Progenitor cell of endocrine pancreas (in vitro differentiated cells): ENCODE data around the gene SLC6A12. TPM values are rescaled to one million over a fixed set of nuclear protein-coding genes. Genes with fewer than 3 reads are reported as not detected.
A peak's percentile ranks its signal among the peaks of the same experiment; 100 is the strongest.

Experiments
- DNase-seq: peaks from one replicate; pipeline ENCODE4 v3.0.0; 2021; ENCODE audit warnings: low spot score; ENCODE audit not compliant: unreplicated experiment
- H3K27ac Mint-ChIP-seq: 2 replicates; pipeline ENCODE4 v1.8.0; 2021; ENCODE audit warnings: mild to moderate bottlenecking, moderate library complexity, mixed read lengths
- H3K27me3 Mint-ChIP-seq: 2 replicates; pipeline ENCODE4 v1.8.0; 2021; ENCODE audit warnings: mixed read lengths
- H3K36me3 Mint-ChIP-seq: 2 replicates; pipeline ENCODE4 v1.8.0; 2022; ENCODE audit warnings: mixed read lengths; ENCODE audit not compliant: insufficient read depth
- H3K4me1 Mint-ChIP-seq: 2 replicates; pipeline ENCODE4 v1.8.0; 2021; ENCODE audit warnings: low read depth, mixed read lengths
- H3K4me3 Mint-ChIP-seq: 2 replicates; pipeline ENCODE4 v1.8.0; 2021; ENCODE audit warnings: low read depth, mild to moderate bottlenecking, moderate library complexity, mixed read lengths
- H3K9me3 Mint-ChIP-seq: 2 replicates; pipeline ENCODE4 v1.8.0; 2021; ENCODE audit warnings: low read depth, mixed read lengths
- total RNA-seq: library from RNA; stranded (reverse); gene quantifications from 2 replicates; pipeline ENCODE4 v1.2.1, GENCODE V29; 2021
- TF ChIP-seq, protein P1 (sequence below): fragments of 200-600 bp; sonication (generic); IDR thresholded peaks from one replicate; pipeline ENCODE4 v1.5.0; 2021; ENCODE audit warnings: antibody characterized with exemption, mild to moderate bottlenecking; ENCODE audit not compliant: unreplicated experiment

The SLC6A12 gene
- total RNA-seq, 1 donor from 2014 or later, result 3.1 TPM

DNA sequence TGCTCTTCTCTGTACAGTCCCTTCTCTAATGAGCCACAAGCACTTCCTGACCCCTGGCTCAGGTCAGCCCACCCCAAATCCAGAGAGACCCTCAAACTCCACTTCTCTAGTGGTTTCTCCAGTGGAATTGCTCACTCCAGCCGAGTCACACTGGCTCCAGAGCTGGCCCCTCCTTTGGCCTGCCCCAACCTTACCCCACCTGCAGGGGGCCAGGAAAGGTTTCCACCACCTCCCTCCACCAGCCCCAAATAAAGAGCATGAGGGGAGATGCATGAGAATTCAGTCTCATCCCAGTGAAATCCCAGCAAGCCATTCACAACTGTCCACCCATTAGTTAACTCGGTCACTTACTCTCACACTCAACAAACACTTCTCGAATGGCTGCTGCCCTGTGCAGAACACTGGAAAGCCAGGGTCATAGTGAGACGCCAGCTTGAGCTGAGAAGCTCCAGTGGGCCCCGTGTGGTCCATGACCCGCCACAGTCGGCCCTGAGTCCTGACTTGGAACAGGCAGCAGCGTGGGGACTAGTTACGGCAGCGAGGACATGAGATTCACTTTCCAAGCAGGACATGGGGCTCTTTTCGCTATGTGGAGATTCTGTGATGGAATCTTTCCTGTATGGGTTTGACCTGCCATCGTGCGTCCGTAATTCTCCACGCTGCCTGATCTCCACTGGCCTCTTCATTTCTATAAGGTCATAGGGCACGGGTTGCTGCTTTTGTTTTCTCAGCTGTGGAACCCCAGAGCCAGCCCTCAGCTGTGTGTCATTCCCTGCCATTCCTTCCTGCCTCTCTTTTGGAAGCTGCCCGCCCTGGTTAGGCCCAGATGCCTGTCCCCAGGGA lies 44.2 kb downstream of the SLC6A12 start:
- no peaks in the 10 kb centered on the region for H3K36me3 Mint-ChIP-seq
- DNase-seq, result no peak
- peaks cover 68% of the 10 kb centered on the region for H3K27me3 Mint-ChIP-seq
- H3K4me3 Mint-ChIP-seq, result no peak overlapping the region
- H3K27ac Mint-ChIP-seq, result no peak overlapping the region
- no peaks in the 10 kb centered on the region for H3K9me3 Mint-ChIP-seq
- H3K4me1 Mint-ChIP-seq, result peaks cover 10% of the 10 kb centered on the region
- TF ChIP-seq, protein P1, sequence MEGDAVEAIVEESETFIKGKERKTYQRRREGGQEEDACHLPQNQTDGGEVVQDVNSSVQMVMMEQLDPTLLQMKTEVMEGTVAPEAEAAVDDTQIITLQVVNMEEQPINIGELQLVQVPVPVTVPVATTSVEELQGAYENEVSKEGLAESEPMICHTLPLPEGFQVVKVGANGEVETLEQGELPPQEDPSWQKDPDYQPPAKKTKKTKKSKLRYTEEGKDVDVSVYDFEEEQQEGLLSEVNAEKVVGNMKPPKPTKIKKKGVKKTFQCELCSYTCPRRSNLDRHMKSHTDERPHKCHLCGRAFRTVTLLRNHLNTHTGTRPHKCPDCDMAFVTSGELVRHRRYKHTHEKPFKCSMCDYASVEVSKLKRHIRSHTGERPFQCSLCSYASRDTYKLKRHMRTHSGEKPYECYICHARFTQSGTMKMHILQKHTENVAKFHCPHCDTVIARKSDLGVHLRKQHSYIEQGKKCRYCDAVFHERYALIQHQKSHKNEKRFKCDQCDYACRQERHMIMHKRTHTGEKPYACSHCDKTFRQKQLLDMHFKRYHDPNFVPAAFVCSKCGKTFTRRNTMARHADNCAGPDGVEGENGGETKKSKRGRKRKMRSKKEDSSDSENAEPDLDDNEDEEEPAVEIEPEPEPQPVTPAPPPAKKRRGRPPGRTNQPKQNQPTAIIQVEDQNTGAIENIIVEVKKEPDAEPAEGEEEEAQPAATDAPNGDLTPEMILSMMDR, result peak; percentile 45

DNA sequence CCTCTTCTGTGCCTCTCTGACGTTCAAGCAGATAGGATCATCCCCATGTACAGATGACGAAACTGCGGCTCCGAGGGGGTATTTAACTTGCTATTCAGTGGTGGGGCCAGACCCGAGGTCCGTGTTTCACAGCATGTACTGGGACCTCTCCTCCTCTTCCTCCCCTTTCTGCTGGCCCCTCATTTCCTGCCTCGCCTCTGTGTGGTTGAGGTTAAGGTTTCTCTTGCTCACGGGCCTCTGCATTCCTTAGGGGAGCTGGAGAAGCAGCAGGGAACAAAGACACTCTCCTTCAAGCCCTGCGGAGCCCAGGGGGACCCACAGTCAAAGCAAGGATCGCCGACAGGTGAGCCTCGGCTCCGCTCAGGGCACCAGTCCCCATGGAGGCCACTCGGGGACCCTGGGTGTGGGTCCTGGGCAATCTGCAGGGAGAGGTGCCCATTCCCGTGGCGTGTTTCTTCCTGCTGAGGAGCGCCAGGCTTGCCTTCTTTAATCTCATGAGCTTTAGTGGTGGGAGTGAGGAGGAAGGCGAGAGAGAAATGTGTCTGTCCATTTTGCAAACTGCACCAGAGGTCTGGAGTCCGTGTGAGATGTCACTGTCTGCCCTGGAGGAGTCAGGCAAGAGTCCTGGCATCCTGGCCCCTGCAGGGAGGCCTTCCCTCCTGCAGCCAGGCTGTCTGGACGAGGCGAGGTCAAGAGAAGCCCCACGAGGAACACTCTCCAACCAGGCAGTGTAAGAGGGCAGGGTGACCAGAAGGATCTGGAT lies 45.0 kb downstream of the SLC6A12 start:
- Mint-ChIP-seq H3K4me1 (peaks cover 15% of the 10 kb centered on the region), H3K27ac (no peak overlapping the region), H3K9me3 (no peaks in the 10 kb centered on the region), H3K36me3 (no peaks in the 10 kb centered on the region), H3K27me3 (peaks cover 71% of the 10 kb centered on the region), H3K4me3 (no peak overlapping the region)
- DNase-seq, result no peak
- TF ChIP-seq, protein P1, result no peak

DNA sequence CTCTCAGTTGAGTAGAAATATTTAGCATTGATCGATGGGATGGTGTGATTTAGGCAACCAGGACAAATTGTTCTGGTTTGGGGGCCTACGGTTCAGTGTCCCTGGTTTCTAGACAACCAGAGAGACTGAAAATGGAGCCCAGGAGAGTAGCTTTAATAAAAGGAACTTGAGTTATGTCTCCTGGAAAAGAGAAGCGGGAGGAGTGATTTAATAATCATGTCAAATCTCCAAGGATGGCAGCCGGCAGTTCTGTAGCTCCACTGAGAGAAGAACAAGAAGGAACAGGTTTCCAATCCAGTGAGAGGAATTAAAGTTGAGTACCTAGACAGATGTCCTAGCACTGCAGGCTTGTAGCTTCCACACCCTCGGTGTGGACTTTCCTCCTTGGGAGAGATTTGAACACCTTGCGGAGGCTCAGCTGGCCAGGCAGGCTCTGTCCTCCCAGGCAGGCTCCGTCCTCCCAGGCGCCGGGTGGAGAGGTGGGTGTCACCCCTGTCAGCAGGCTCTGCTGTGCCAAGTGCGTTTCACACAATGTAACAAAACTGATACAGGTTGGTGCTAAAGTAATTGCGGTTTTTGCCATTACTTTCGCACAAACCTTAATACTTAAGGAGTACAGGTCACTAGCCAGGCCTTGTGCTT lies 45.9 kb downstream of the SLC6A12 start:
- no peak overlapping the region for H3K27ac Mint-ChIP-seq
- H3K4me3 Mint-ChIP-seq, result no peak overlapping the region
- H3K27me3 Mint-ChIP-seq, result peaks cover 66% of the 10 kb centered on the region
- DNase-seq, result no peak
- no peaks in the 10 kb centered on the region for H3K9me3 Mint-ChIP-seq
- TF ChIP-seq, protein P1, result no peak
- H3K36me3 Mint-ChIP-seq, result no peaks in the 10 kb centered on the region
- H3K4me1 Mint-ChIP-seq, result peaks cover 15% of the 10 kb centered on the region

DNA sequence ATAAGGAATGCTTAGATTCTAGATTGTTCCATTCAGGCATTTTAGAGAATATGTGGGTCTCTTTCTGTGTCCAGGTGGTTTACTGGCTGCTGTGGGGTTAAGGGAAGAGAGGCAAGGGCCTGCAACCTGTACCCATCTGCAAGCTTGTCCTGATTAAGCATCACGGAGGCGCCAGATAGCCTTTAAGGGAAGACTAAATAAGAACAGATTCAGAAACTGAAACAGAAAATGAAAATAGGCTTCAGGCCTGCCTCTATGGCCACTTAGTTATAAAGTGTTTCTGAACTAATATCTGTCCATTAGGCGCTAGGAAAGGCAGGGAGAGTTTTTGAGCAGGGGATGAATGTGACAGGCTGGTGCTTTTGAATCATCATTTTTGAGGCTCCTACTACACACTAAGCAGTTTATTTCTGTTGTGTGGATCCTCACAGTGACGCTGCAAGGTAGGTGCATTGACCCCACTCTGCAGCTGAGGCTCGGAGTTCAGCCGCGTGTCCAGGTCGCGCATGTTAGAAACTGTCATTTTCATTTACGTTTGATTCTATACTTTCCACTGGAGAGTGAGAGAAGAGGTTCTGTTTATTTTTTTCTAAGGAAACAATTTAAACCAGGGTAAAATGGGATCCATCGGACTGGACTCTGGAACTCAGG lies 47.4 kb downstream of the SLC6A12 start:
- no peak for DNase-seq
- no peak overlapping the region for H3K27ac Mint-ChIP-seq
- no peak overlapping the region for H3K4me3 Mint-ChIP-seq
- no peaks in the 10 kb centered on the region for H3K36me3 Mint-ChIP-seq
- TF ChIP-seq, protein P1, result no peak
- H3K27me3 Mint-ChIP-seq, result peaks cover 68% of the 10 kb centered on the region
- H3K4me1 Mint-ChIP-seq, result peaks cover 15% of the 10 kb centered on the region
- no peaks in the 10 kb centered on the region for H3K9me3 Mint-ChIP-seq
